Esophagus (tissue), 2 donors: ENCODE results near the gene KRT33A. TPM values are rescaled to one million over a fixed set of nuclear protein-coding genes. Genes with fewer than 3 reads are reported as not detected.
"Not testable (repeated sequence)": the region's sequence is repeated elsewhere in the genome, so short reads cannot be mapped to it uniquely, and the experiment has no call there.

Experiments
- H3K27ac ChIP-seq, 2 donors: one replicate each; pipeline ENCODE4 v1.5.1; 2013; ENCODE audit warnings: low read depth in 2 of 2, mild to moderate bottlenecking in 2 of 2, inconsistent platforms in 1 of 2, low read length in 1 of 2, moderate library complexity in 1 of 2
- H3K27me3 ChIP-seq, 2 donors: one replicate each; pipeline ENCODE4 v1.6.1; 2013; ENCODE audit warnings: low read length in 2 of 2, control low read depth in 1 of 2, mild to moderate bottlenecking in 1 of 2; ENCODE audit not compliant: insufficient read depth in 2 of 2, control insufficient read depth in 1 of 2
- H3K36me3 ChIP-seq, 2 donors: one replicate each; pipeline ENCODE4 v1.6.1; 2013; ENCODE audit warnings: low read length in 1 of 2; ENCODE audit not compliant: control insufficient read depth in 2 of 2, insufficient read depth in 2 of 2
- H3K4me1 ChIP-seq, 2 donors: one replicate each; pipeline ENCODE4 v1.6.1; 2013; ENCODE audit warnings: low read length in 1 of 2; ENCODE audit not compliant: control insufficient read depth in 2 of 2, insufficient read depth in 2 of 2
- H3K4me3 ChIP-seq, 2 donors: one replicate each; pipeline ENCODE4 v1.5.1; 2013; ENCODE audit warnings: low read length in 2 of 2, mild to moderate bottlenecking in 2 of 2, low read depth in 1 of 2, moderate library complexity in 1 of 2
- H3K9me3 ChIP-seq, 2 donors: one replicate each; pipeline ENCODE4 v1.6.1; 2013; ENCODE audit warnings: mild to moderate bottlenecking in 2 of 2, low read depth in 1 of 2, low read length in 1 of 2, moderate library complexity in 1 of 2; ENCODE audit not compliant: control insufficient read depth in 2 of 2, insufficient read depth in 1 of 2
- WGBS, 2 donors: extraction: QIAGEN DNeasy Blood & Tissue Kit; methylation state at CpG; one replicate each; pipeline ENCODE4 v1.1.7; 2013; 5-methylcytosine and 5-hydroxymethylcytosine counted together
- polyA plus RNA-seq, 2 donors: library from polyadenylated mRNA; stranded (reverse); fragments of 200-250 nt; gene quantifications; one replicate each; pipeline ENCODE4 v1.2.3, GENCODE V29; 2013
- donor health status: healthy with polysubstance abuse.
- donor health status: Bipolar disorder and iron deficiency.

The KRT33A gene
- polyA plus RNA-seq, result 1 to 10 TPM in 1 of 2 donors, under 1 TPM in 1; 0.69 to 1.2 TPM

GRCh38 chr17:41350381-41350878 lies at the start of gene KRT33A:
Gene KRT33A (minus strand): TSS chr17:41350828. CDS start chr17:41350767, 61 bp downstream.
- H3K36me3 ChIP-seq, H3K9me3 ChIP-seq, H3K4me3 ChIP-seq, H3K27me3 ChIP-seq: not testable (repeated sequence)
- Histone ChIP-seq H3K27ac (peak within 1 kb of the TSS in 1 of 2 donors; percentile 1), H3K4me1 (peaks cover 5 to 14% of the 10 kb centered on the region in 2 donors)
- 87 to 93% methylated on average over 16 of the region's 16 CpGs for WGBS, 2 donors

- Histone ChIP-seq H3K36me3 (no peaks in the 10 kb centered on the region), H3K4me1 (peaks cover 2 to 16% of the 10 kb centered on the region in 2 donors), H3K27me3 (no peaks in the 10 kb centered on the region), H3K9me3 (no peaks in the 10 kb centered on the region), H3K27ac (no peak within 1 kb of the TSS), H3K4me3 (no peak within 1 kb of the TSS)
- 85 to 88% methylated on average over 16 of the region's 16 CpGs for WGBS, 2 donors
Observed at GRCh38 chr17:41396996-41397660, 46.5 kb upstream of the KRT33A start, which contains the start of gene KRT31. Gene KRT31 (minus strand): TSS chr17:41397608. CDS start chr17:41397539, 69 bp downstream.

DNA sequence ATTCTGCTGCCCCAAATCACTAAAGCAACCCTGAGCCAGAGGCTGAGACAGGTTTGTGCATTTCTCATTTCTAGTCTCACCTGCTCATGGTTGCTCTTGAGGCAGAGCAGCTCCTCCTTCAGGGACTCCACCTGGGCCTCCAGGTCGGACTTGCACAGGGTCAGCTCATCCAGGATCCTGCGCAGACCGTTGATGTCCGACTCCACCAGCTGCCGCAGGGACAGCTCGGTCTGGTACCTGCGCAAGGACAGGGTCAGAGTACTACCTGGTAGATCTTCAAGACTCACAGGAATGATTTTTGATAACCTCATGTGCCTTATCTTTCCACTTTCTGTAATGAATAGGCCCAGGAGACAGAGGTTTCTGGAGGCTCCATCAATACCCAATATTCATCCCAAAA lies 45.7 kb upstream of the KRT33A start:
- Histone ChIP-seq H3K27ac (no peak overlapping the region), H3K36me3 (no peaks in the 10 kb centered on the region), H3K27me3 (no peaks in the 10 kb centered on the region), H3K4me3 (no peak overlapping the region), H3K9me3 (no peaks in the 10 kb centered on the region), H3K4me1 (peaks cover 2 to 16% of the 10 kb centered on the region in 2 donors)
- WGBS, 2 donors, result 88 to 93% methylated on average over 7 of the region's 7 CpGs

GRCh38 chr17:41395611-41396010 lies 45.0 kb upstream of the KRT33A start:
- no peak overlapping the region for H3K4me3 ChIP-seq
- H3K4me1 ChIP-seq, result peaks cover 2 to 16% of the 10 kb centered on the region in 2 donors
- H3K27me3 ChIP-seq, result no peaks in the 10 kb centered on the region
- 88 to 95% methylated on average over 1 of the region's 1 CpG for WGBS, 2 donors
- H3K9me3 ChIP-seq, result no peaks in the 10 kb centered on the region
- H3K27ac ChIP-seq, result peak overlapping the region; percentile 44 to 66
- no peaks in the 10 kb centered on the region for H3K36me3 ChIP-seq

- H3K27ac ChIP-seq, result peak overlapping the region; percentile 44 to 66
- 51 to 74% methylated on average over 12 of the region's 12 CpGs for WGBS, 2 donors
Observed at GRCh38 chr17:41395044-41395443, 44.4 kb upstream of the KRT33A start.

DNA sequence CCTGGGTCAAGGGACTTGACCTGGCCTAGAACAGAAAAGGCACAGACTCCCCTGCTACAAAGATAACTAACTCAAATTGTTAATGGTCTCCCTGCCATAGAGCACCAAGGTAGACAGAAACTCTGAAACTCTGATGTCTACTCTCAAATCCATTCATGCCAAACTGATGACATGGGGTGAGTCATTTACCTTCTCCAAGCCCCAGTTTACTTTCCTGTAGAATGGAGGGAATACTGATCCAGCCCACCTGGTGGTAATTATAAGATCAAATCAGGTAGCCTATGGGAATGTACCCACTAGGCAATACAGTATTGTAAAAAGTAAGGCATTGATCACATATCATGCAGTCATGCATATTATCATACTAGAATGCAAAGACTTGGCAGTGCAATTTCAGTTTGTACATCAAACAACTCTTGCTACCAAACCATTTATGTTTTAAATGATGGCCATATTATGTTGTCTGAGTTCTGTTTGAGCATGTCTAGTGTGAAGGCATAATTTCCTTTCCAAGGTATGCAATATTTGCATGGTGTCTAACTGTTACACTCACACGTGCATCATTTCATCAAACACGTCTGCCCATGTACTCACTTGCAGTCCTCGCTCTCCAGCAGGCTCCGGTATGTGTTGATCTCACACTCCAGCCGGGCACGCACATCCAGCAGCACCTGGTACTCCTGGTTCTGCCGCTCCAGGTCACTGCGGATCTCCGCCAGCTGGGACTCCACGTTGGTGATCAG lies 43.8 kb upstream of the KRT33A start:
- peak overlapping the region; percentile 40 to 63 for H3K27ac ChIP-seq
- peaks cover 2 to 16% of the 10 kb centered on the region in 2 donors for H3K4me1 ChIP-seq
- no peaks in the 10 kb centered on the region for H3K9me3 ChIP-seq
- H3K4me3 ChIP-seq, result no peak overlapping the region
- WGBS, 2 donors, result 52 to 73% methylated on average over 10 of the region's 10 CpGs
- H3K27me3 ChIP-seq, result no peaks in the 10 kb centered on the region
- no peaks in the 10 kb centered on the region for H3K36me3 ChIP-seq

More at GRCh38 chr17:41395044-41395443, 44.4 kb upstream of the KRT33A start:
- H3K27me3 ChIP-seq, H3K4me3 ChIP-seq, H3K36me3 ChIP-seq, H3K9me3 ChIP-seq: not testable (repeated sequence)
- H3K4me1 ChIP-seq, result peaks cover 2 to 16% of the 10 kb centered on the region in 2 donors

GRCh38 chr17:41393826-41394225 lies 43.2 kb upstream of the KRT33A start:
- H3K36me3 ChIP-seq, result no peaks in the 10 kb centered on the region
- peak overlapping the region; percentile 12 to 45 for H3K27ac ChIP-seq
- H3K4me1 ChIP-seq, result peaks cover 2 to 16% of the 10 kb centered on the region in 2 donors
- no peak overlapping the region for H3K4me3 ChIP-seq
- WGBS, 2 donors, result 86% methylated on average over 9 to 10 of the region's 10 CpGs
- H3K27me3 ChIP-seq, result no peaks in the 10 kb centered on the region
- H3K9me3 ChIP-seq, result no peaks in the 10 kb centered on the region

DNA sequence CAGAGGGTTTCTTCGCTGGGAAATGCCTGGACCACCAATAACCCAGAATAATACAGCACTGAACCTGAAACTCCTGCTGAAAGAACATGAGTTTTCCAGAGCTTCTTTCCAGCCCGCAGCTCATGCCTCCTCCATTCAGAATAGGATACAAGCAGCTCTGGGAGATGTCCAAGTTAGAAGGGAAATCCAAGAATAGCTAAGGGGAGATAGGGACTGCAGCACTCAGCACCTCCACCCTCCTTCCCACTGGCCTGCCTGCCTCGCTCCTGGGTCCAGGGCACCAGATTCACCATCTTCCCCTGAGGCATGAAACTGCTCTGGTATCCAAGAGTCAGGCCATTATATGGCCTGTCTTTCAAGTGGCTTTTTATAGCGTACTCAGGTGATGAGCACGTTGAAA lies 42.7 kb upstream of the KRT33A start:
- Histone ChIP-seq H3K4me1 (peaks cover 2 to 16% of the 10 kb centered on the region in 2 donors), H3K27me3 (no peaks in the 10 kb centered on the region), H3K9me3 (no peaks in the 10 kb centered on the region), H3K4me3 (no peak overlapping the region), H3K36me3 (no peaks in the 10 kb centered on the region), H3K27ac (peak overlapping the region in 1 of 2 donors; percentile 45)
- WGBS, 2 donors, result 57 to 62% methylated on average over 5 of the region's 5 CpGs

DNA sequence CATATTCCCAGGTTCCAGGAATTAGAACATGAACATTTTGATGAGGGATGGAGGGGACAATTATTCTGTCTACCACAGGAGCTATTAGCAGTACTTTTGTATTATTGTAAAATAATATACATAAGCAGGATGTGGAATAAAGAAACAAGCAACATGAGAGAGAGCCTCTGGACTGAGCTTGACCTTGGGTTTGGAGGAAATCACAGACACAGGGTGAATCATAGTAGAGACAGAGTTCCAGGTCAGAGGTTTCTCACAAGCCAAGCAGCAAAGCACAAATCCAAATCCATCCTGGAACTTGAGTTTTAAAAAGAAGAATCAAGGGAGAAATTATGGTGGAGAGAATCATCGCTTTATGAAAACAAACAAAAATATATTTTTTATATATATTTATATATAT lies 41.6 kb upstream of the KRT33A start:
- Histone ChIP-seq H3K27ac (no peak overlapping the region), H3K27me3 (no peaks in the 10 kb centered on the region), H3K9me3 (no peaks in the 10 kb centered on the region), H3K36me3 (no peaks in the 10 kb centered on the region), H3K4me3 (no peak overlapping the region), H3K4me1 (peaks cover 2 to 16% of the 10 kb centered on the region in 2 donors)
- WGBS, 2 donors, result 91 to 96% methylated on average over 1 of the region's 1 CpG
